A549 (cell line): ENCODE data around the gene DLG2. TPM values are rescaled to one million over a fixed set of nuclear protein-coding genes. Genes with fewer than 3 reads are reported as not detected.

Experiments
- ATAC-seq, 2 experiments: fragments of 200-7000 bp in 1 of 2; fragments of >200 bp in 1 of 2; cut with Nextera tagmentation in 1 of 2; cut with Tn5 transposase in 1 of 2; 3 replicates each; pipeline versions ENCODE4 v1.8.0 to v1.9.1; 2018 to 2020; ENCODE audit warnings: mild to moderate bottlenecking in 1 of 2, moderate library complexity in 1 of 2
- CTCF ChIA-PET: fragments of 300-600 bp; sonication (Branson Sonifier 250); formaldehyde crosslinking; extraction: SDS; loops from one replicate; lab custom pipeline; 2021; ENCODE audit warnings: antibody characterized with exemption, inconsistent platforms; lab: Yijun Ruan, JAX
- POLR2A ChIA-PET: fragments of 350-600 bp; formaldehyde crosslinking; extraction: SDS; loops from one replicate; lab custom pipeline; 2021; ENCODE audit warnings: antibody characterized with exemption, inconsistent platforms; lab: Yijun Ruan, JAX
- DNase-seq, 2 experiments: peaks; one replicate each; pipeline versions ENCODE4 v3.0.0 to v3.0.0-alpha.2; 2011 to 2016; ENCODE audit warnings: low read depth in 1 of 2, low spot score in 1 of 2
- FAIRE-seq: peaks from 2 replicates; lab custom pipeline; 2011; peaks lifted over from hg19 to GRCh38; lab: Jason Lieb, UNC
- H3K27ac ChIP-seq, 2 experiments: fragments of >200 bp; sonication (Bioruptor Twin); formaldehyde crosslinking; 3 replicates each; pipeline ENCODE4 v1.5.1; 2016 to 2017
- H3K4me1 ChIP-seq: fragments of >200 bp; sonication (Bioruptor Twin); formaldehyde crosslinking; 3 replicates; pipeline ENCODE4 v1.6.1; 2016
- H3K4me2 ChIP-seq: fragments of >200 bp; sonication (Bioruptor Twin); formaldehyde crosslinking; 3 replicates; pipeline ENCODE4 v1.6.1; 2016
- H3K4me3 ChIP-seq: fragments of >200 bp; sonication (Bioruptor Twin); formaldehyde crosslinking; 3 replicates; pipeline ENCODE4 v1.5.1; 2016
- H3K9me3 ChIP-seq: fragments of >200 bp; sonication (Bioruptor Twin); formaldehyde crosslinking; 3 replicates; pipeline ENCODE4 v1.6.1; 2016
- ATOH8 ChIP-seq: fragments of 250-450 bp; sonication (Bioruptor Pico); IDR thresholded peaks from 2 replicates; pipeline ENCODE4 v1.5.0; 2020; ENCODE audit warnings: low read depth, mild to moderate bottlenecking, moderate library complexity
- BHLHE40 ChIP-seq: IDR thresholded peaks from 2 replicates; pipeline ENCODE4 v1.6.1; 2012; ENCODE audit warnings: low read depth, low read length, inconsistent platforms
- CBX2 ChIP-seq: fragments of 200-600 bp; sonication (generic); IDR thresholded peaks from 2 replicates; pipeline ENCODE4 v1.6.1; 2016; ENCODE audit warnings: low read depth, mild to moderate bottlenecking, borderline replicate concordance
- CEBPB ChIP-seq, 2 experiments: fragments of >200 bp in 1 of 2; sonication (Bioruptor Twin) in 1 of 2; formaldehyde crosslinking in 1 of 2; IDR thresholded peaks; 2 replicates each; pipeline ENCODE4 v1.6.1; 2012 to 2016
- CHD4 ChIP-seq: fragments of 200-600 bp; sonication (generic); IDR thresholded peaks from 2 replicates; pipeline ENCODE4 v1.6.1; 2016; ENCODE audit warnings: antibody characterized with exemption, mild to moderate bottlenecking, borderline replicate concordance
- EHF ChIP-seq: fragments of 250-450 bp; sonication (Bioruptor Pico); IDR thresholded peaks from 2 replicates; pipeline ENCODE4 v1.5.0; 2020; ENCODE audit warnings: mild to moderate bottlenecking
- EHMT2 ChIP-seq: fragments of 200-600 bp; sonication (generic); IDR thresholded peaks from 2 replicates; pipeline ENCODE4 v1.6.1; 2016; ENCODE audit warnings: antibody characterized with exemption, low read depth, mild to moderate bottlenecking, moderate library complexity
- FOXS1 ChIP-seq: fragments of 250-450 bp; sonication (Bioruptor Pico); IDR thresholded peaks from 2 replicates; pipeline ENCODE4 v1.5.0; 2020; ENCODE audit warnings: mild to moderate bottlenecking, moderate library complexity
- GATA3 ChIP-seq: IDR thresholded peaks from 2 replicates; pipeline ENCODE4 v1.6.1; 2012; ENCODE audit warnings: borderline replicate concordance
- HDAC2 ChIP-seq: fragments of 200-600 bp; sonication (generic); IDR thresholded peaks from 2 replicates; pipeline ENCODE4 v1.6.1; 2016
- HMGXB4 ChIP-seq: fragments of 250-450 bp; sonication (Bioruptor Pico); IDR thresholded peaks from 2 replicates; pipeline ENCODE4 v1.5.0; 2021; ENCODE audit warnings: mild to moderate bottlenecking, moderate library complexity, borderline replicate concordance
- HOXB13 ChIP-seq: fragments of 250-450 bp; sonication (Bioruptor Pico); IDR thresholded peaks from 2 replicates; pipeline ENCODE4 v1.5.0; 2020; ENCODE audit warnings: low read depth, mild to moderate bottlenecking, moderate library complexity
- HOXB5 ChIP-seq: fragments of 250-450 bp; sonication (Bioruptor Pico); IDR thresholded peaks from 2 replicates; pipeline ENCODE4 v1.5.0; 2020; ENCODE audit warnings: mild to moderate bottlenecking, moderate library complexity
- JUN ChIP-seq, 2 experiments: fragments of >200 bp; sonication (Bioruptor Twin); formaldehyde crosslinking; IDR thresholded peaks; 2 replicates in 1 of 2; 3 replicates in 1 of 2; pipeline ENCODE4 v1.6.1; 2016 to 2017
- MAX ChIP-seq: IDR thresholded peaks from 2 replicates; pipeline ENCODE4 v1.6.1; 2012
- MAZ ChIP-seq: fragments of 150-350 bp; IDR thresholded peaks from 2 replicates; pipeline ENCODE4 v1.6.1; 2014; ENCODE audit warnings: antibody characterized with exemption, low read depth, low read length, borderline replicate concordance
- NFE2L2 ChIP-seq: fragments of 150-350 bp; conservative IDR thresholded peaks from 2 replicates; pipeline ENCODE4 v1.6.1; 2014; ENCODE audit warnings: low read length
- NPAS2 ChIP-seq: fragments of 250-450 bp; sonication (Bioruptor Pico); IDR thresholded peaks from 2 replicates; pipeline ENCODE4 v1.8.0; 2022; ENCODE audit warnings: mild to moderate bottlenecking, moderate library complexity, borderline replicate concordance
- PBX3 ChIP-seq: IDR thresholded peaks from 2 replicates; pipeline ENCODE4 v1.6.1; 2012
- POLR2A ChIP-seq: IDR thresholded peaks from 2 replicates; pipeline ENCODE4 v1.6.1; 2012; ENCODE audit warnings: mild to moderate bottlenecking, low read length
- RCOR1 ChIP-seq: fragments of 150-350 bp; IDR thresholded peaks from 2 replicates; pipeline ENCODE4 v1.6.1; 2014; ENCODE audit warnings: antibody characterized with exemption, low read length, low read depth
- RNF2 ChIP-seq: fragments of 200-600 bp; sonication (generic); IDR thresholded peaks from 2 replicates; pipeline ENCODE4 v1.6.1; 2016; ENCODE audit warnings: low read depth, mild to moderate bottlenecking, antibody characterized with exemption, moderate library complexity, borderline replicate concordance
- SMC3 ChIP-seq: fragments of >200 bp; sonication (Bioruptor Twin); formaldehyde crosslinking; IDR thresholded peaks from 3 replicates; pipeline ENCODE4 v1.6.1; 2018; ENCODE audit warnings: inconsistent platforms
- SREBF2 ChIP-seq: fragments of 450-650 bp; IDR thresholded peaks from 2 replicates; pipeline ENCODE4 v1.6.1; 2014; ENCODE audit warnings: mild to moderate bottlenecking, moderate library complexity
- TP53 ChIP-seq: fragments of 250-450 bp; sonication (Bioruptor Pico); IDR thresholded peaks from 2 replicates; pipeline ENCODE4 v1.5.0; 2021; ENCODE audit warnings: mild to moderate bottlenecking, moderate library complexity
- ZSCAN20 ChIP-seq: fragments of 250-450 bp; sonication (Bioruptor Pico); IDR thresholded peaks from 2 replicates; pipeline ENCODE4 v1.8.0; 2022; ENCODE audit warnings: mild to moderate bottlenecking, moderate library complexity
- WGBS: methylation state at CpG from one replicate; pipeline ENCODE4 v1.1.6; 2017; ENCODE audit errors: missing lambda C conversion rate; 5-methylcytosine and 5-hydroxymethylcytosine counted together
- polyA plus RNA-seq, 4 experiments: library from polyadenylated mRNA; depleted of rRNA in 3 of 4; stranded (reverse); fragments of >200 nt; fragmentation: RNase III in 1 of 4; extraction: RNeasy Plus Mini Kit Qiagen cat#74134 plus additional on column Dnase treatment in 1 of 4; gene quantifications; 2 replicates in 3 of 4; 3 replicates in 1 of 4; pipeline ENCODE4 v1.2.3, GENCODE V29; 2011 to 2017

The DLG2 gene
- polyA plus RNA-seq, 2 of the 4 experiments (the other 2 are of a cell fraction) = 0.26 to 0.79 TPM

GRCh38 chr11:85195934-85196333, 431.2 kb downstream of the DLG2 start:
- DNase-seq (no peak), FAIRE-seq (no peak), ATAC-seq (no peak)
- Histone ChIP-seq H3K4me1 (0 out of 3 replicates have a peak, but pooled peaks cover 3% of the 10 kb centered on the region), H3K27ac (no peak overlapping the region), H3K9me3 (no peaks in the 10 kb centered on the region), H3K4me3 (no peak overlapping the region), H3K4me2 (no peak overlapping the region)
- POLR2A ChIA-PET = no interaction called here
- TF ChIP-seq GATA3 (no peak), CHD4 (no peak), FOXS1 (no peak), SMC3 (no peak), HMGXB4 (no peak), JUN (IDR thresholded peaks at IDR 0.05) (no peak), NFE2L2 (no peak), RNF2 (no peak), CEBPB (IDR thresholded peaks at IDR 0.05) (no peak), CBX2 (no peak), ZSCAN20 (CRISPR knock-in tag) (no peak), SREBF2 (no peak), PBX3 (no peak), TP53 (CRISPR knock-in tag) (no peak), BHLHE40 (no peak)
- WGBS = 53% methylated on average over 3 of the region's 3 CpGs
- CTCF ChIA-PET = no interaction called here

GRCh38 chr11:85187992-85188391, 439.2 kb downstream of the DLG2 start:
- ChIA-PET POLR2A (no interaction called here), CTCF (no interaction called here)
- Histone ChIP-seq H3K27ac (no peak overlapping the region), H3K4me1 (no peaks in the 10 kb centered on the region), H3K4me2 (no peak overlapping the region), H3K4me3 (no peak overlapping the region), H3K9me3 (peaks cover 3% of the 10 kb centered on the region; the same call in 1 of the 3 replicates)
- ATAC-seq (peak in 1 of 2 experiments; percentile 65; a peak in 3 of 6 replicates), DNase-seq (peak in 1 of 2 experiments; percentile 29), FAIRE-seq (no peak)
- 44% methylated on average over 1 of the region's 1 CpG for WGBS
- TF ChIP-seq ATOH8 (CRISPR knock-in tag) = no peak
- TF ChIP-seq HDAC2 = no peak
- TF ChIP-seq POLR2A = no peak
- no peak for TF ChIP-seq MAZ
- TF ChIP-seq MAX = no peak
- TF ChIP-seq RCOR1 = no peak
- no peak for TF ChIP-seq NPAS2
- no peak for TF ChIP-seq HOXB5 (CRISPR knock-in tag)
- no peak for TF ChIP-seq JUN (IDR thresholded peaks at IDR 0.05)
- no peak for TF ChIP-seq EHMT2
- no peak for TF ChIP-seq HOXB13 (CRISPR knock-in tag)
- TF ChIP-seq FOXS1 = no peak
- TF ChIP-seq HMGXB4 = no peak
- TF ChIP-seq EHF (CRISPR knock-in tag) = no peak
